Adrenal gland (tissue), 5 donors: ENCODE results near the gene WNT8A.

Experiments used
- CTCF ChIP-seq, 6 experiments: fragments of 450-650 bp in 4 of 6; fragments of 200-600 bp in 2 of 6; sonication (generic) in 1 of 6; IDR thresholded peaks; 1 replicate in 5 of 6; 2 replicates in 1 of 6; pipeline versions ENCODE4 v1.5.1 to v1.8.0; 2016 to 2021; ENCODE audit warnings: antibody characterized with exemption in 6 of 6, mild to moderate bottlenecking in 2 of 6, moderate library complexity in 1 of 6
- POLR2A ChIP-seq, 2 donors: fragments of 450-650 bp; IDR thresholded peaks; one replicate each; pipeline ENCODE4 v1.6.1; 2017; ENCODE audit warnings: antibody characterized with exemption in 2 of 2, mild to moderate bottlenecking in 2 of 2, moderate library complexity in 1 of 2
- donor health status: DM: no; HTN: no; CAD: no.

- no peak for TF ChIP-seq CTCF (IDR thresholded peaks at IDR 0.05)
- TF ChIP-seq POLR2A (IDR thresholded peaks at IDR 0.05) = no peak
These were observed 18.9 kb downstream of the WNT8A start for GRCh38 chr5:138102454-138103318.
